HepG2 (cell line): ENCODE measurements around the gene COPS4. TPM values are rescaled to one million over a fixed set of nuclear protein-coding genes. Genes with fewer than 3 reads are reported as not detected.

Experiments
- ATAC-seq: fragments of 200-7000 bp; cut with Tn5 transposase; 3 replicates; pipeline ENCODE4 v1.9.1; 2020; ENCODE audit warnings: mild to moderate bottlenecking, moderate library complexity
- BruUV-seq: library from RNA; stranded (reverse); fragments of 400-500 nt; replicated peaks from 2 replicates; lab custom pipeline; 2021; lab: Mats Ljungman, UMichigan
- CTCF ChIA-PET: fragments of 300-600 bp; formaldehyde crosslinking; extraction: SDS; loops from one replicate; lab custom pipeline; 2021; ENCODE audit warnings: low total read pairs, inconsistent platforms, low intra/inter-chr PET ratio; lab: Yijun Ruan, JAX
- POLR2A ChIA-PET: fragments of 350-600 bp; sonication (Branson Sonifier 250); formaldehyde crosslinking; loops from one replicate; lab custom pipeline; 2020; ENCODE audit warnings: antibody characterized with exemption, inconsistent platforms; lab: Yijun Ruan, JAX
- DNase-seq: peaks from one replicate; pipeline ENCODE4 v3.0.0-alpha.2; 2015; ENCODE audit warnings: low spot score
- FAIRE-seq: peaks from 3 replicates; lab custom pipeline; 2011; peaks lifted over from hg19 to GRCh38; lab: Jason Lieb, UNC
- H2AFZ ChIP-seq: one replicate; pipeline ENCODE4 v1.6.1; 2011; ENCODE audit warnings: low read length, inconsistent platforms
- H3K27ac ChIP-seq: fragments of 300-600 bp; 3 replicates; pipeline ENCODE4 v1.8.0; 2011; ENCODE audit warnings: mixed run types, mild to moderate bottlenecking, mixed read lengths, low read length, inconsistent platforms; ENCODE audit not compliant: insufficient read depth; ENCODE audit errors: extremely low read length
- H3K27me3 ChIP-seq, 2 experiments: fragments of 200-600 bp in 1 of 2; 2 replicates in 1 of 2; 3 replicates in 1 of 2; pipeline versions ENCODE4 v1.6.0 to v1.8.0; 2011; ENCODE audit warnings: low read length in 2 of 2, mild to moderate bottlenecking in 2 of 2, moderate library complexity in 2 of 2, inconsistent platforms in 1 of 2; ENCODE audit not compliant: insufficient read depth in 2 of 2, control insufficient read depth in 1 of 2
- H3K36me3 ChIP-seq, 2 experiments: fragments of 200-600 bp in 1 of 2; replicated peaks in 1 of 2; 2 replicates in 1 of 2; 3 replicates in 1 of 2; pipeline versions ENCODE4 v1.5.1 to v1.8.0; 2011; ENCODE audit warnings: low read length in 2 of 2, inconsistent platforms in 1 of 2; ENCODE audit not compliant: insufficient read depth in 2 of 2, control insufficient read depth in 1 of 2
- H3K4me1 ChIP-seq: 2 replicates; pipeline ENCODE4 v1.5.1; 2012; ENCODE audit warnings: low read length, inconsistent platforms; ENCODE audit not compliant: insufficient read depth
- H3K4me2 ChIP-seq: 2 replicates; pipeline ENCODE4 v1.6.0; 2011; ENCODE audit warnings: low read depth, low read length, inconsistent platforms
- H3K4me3 ChIP-seq, 3 experiments: fragments of 200-600 bp in 1 of 3; sonication (generic), shearing (Covaris generic) in 1 of 3; replicated peaks in 1 of 3; 2 replicates each; pipeline ENCODE4 v1.5.1; 2011 to 2016; ENCODE audit warnings: low read length in 3 of 3, inconsistent platforms in 2 of 3, low read depth in 2 of 3, mild to moderate bottlenecking in 2 of 3, control low read depth in 1 of 3, mixed read lengths in 1 of 3; ENCODE audit not compliant: insufficient read depth in 1 of 3
- H3K79me2 ChIP-seq: one replicate; pipeline ENCODE4 v1.6.1; 2011; ENCODE audit warnings: low read length, inconsistent platforms; ENCODE audit not compliant: insufficient read depth
- H3K9ac ChIP-seq: 2 replicates; pipeline ENCODE4 v1.6.0; 2011; ENCODE audit warnings: mild to moderate bottlenecking, low read depth, low read length, inconsistent platforms; ENCODE audit not compliant: insufficient read depth
- H3K9me3 ChIP-seq: 2 replicates; pipeline ENCODE4 v1.5.1; 2012; ENCODE audit warnings: mild to moderate bottlenecking, low read length
- H4K20me1 ChIP-seq: 2 replicates; pipeline ENCODE4 v1.6.0; 2011; ENCODE audit warnings: inconsistent platforms, mild to moderate bottlenecking, low read length, moderate library complexity; ENCODE audit not compliant: insufficient read depth
- FOXJ3 ChIP-seq: sonication (generic); formaldehyde crosslinking; IDR thresholded peaks from 2 replicates; pipeline ENCODE4 v1.4.0; 2020; ENCODE audit warnings: missing genetic modification reagents, mild to moderate bottlenecking, borderline replicate concordance
- GATA4 ChIP-seq: sonication (generic); IDR thresholded peaks from 2 replicates; pipeline ENCODE4 v1.6.1; 2016; ENCODE audit warnings: antibody characterized with exemption, low read depth, borderline replicate concordance
- MBD4 ChIP-seq: IDR thresholded peaks from 2 replicates; pipeline ENCODE4 v1.6.1; 2012; ENCODE audit warnings: low read length, inconsistent platforms, borderline replicate concordance
- MTF2 ChIP-seq: sonication (generic); formaldehyde crosslinking; IDR thresholded peaks from 2 replicates; pipeline ENCODE4 v1.5.0; 2020; ENCODE audit warnings: missing genetic modification reagents, borderline replicate concordance
- NFIC ChIP-seq: IDR thresholded peaks from 2 replicates; pipeline ENCODE4 v1.6.1; 2012; ENCODE audit warnings: mild to moderate bottlenecking, low read length, inconsistent platforms
- SATB2 ChIP-seq: sonication (generic); formaldehyde crosslinking; IDR thresholded peaks from 2 replicates; pipeline ENCODE4 v1.5.0; 2020; ENCODE audit warnings: missing genetic modification reagents
- THYN1 ChIP-seq: sonication (generic); formaldehyde crosslinking; IDR thresholded peaks from 2 replicates; pipeline ENCODE4 v1.8.1; 2023; ENCODE audit warnings: low read depth, mild to moderate bottlenecking, moderate library complexity, missing genetic modification reagents, borderline replicate concordance
- ZNF24 ChIP-seq: fragments of 450-650 bp; IDR thresholded peaks from 2 replicates; pipeline ENCODE4 v1.6.1; 2017; ENCODE audit warnings: antibody characterized with exemption, mild to moderate bottlenecking
- ZNF292 ChIP-seq: sonication (generic); formaldehyde crosslinking; IDR thresholded peaks from 2 replicates; pipeline ENCODE4 v1.8.1; 2022; ENCODE audit warnings: mild to moderate bottlenecking, low read depth, missing genetic modification reagents, borderline replicate concordance
- ZNF550 ChIP-seq: sonication (generic); formaldehyde crosslinking; IDR thresholded peaks from 2 replicates; pipeline ENCODE4 v1.4.0; 2020; ENCODE audit warnings: mild to moderate bottlenecking, missing genetic modification reagents, borderline replicate concordance
- ZSCAN12 ChIP-seq: sonication (generic); formaldehyde crosslinking; IDR thresholded peaks from 2 replicates; pipeline ENCODE4 v1.9.0; 2021; ENCODE audit warnings: mild to moderate bottlenecking, missing genetic modification reagents
- WGBS: methylation state at CpG from one replicate; pipeline ENCODE4 v1.1.6; 2017; ENCODE audit warnings: low lambda C conversion rate; 5-methylcytosine and 5-hydroxymethylcytosine counted together
- in situ Hi-C: cut with HindIII; loops from 2 replicates; pipeline ENCODE4 v1.10.0; 2017; ENCODE audit warnings: low pct_unique_long_range_greater_than_20kb; ENCODE audit not compliant: extremely low pct_ligation_motif_present
- intact Hi-C: fragments of 100-400 bp; cut with micrococcal nuclease; formaldehyde crosslinking; loops from one replicate; pipeline ENCODE4 v1.10.0; 2022; ENCODE audit not compliant: unreplicated experiment
- polyA plus RNA-seq, 8 experiments: library from polyadenylated mRNA; depleted of rRNA in 3 of 8; stranded (reverse) in 7 of 8; unstranded in 1 of 8; fragments of >200 nt; fragmentation: Illumina TruSeq in 4 of 8; extraction: Trizol in 4 of 8; gene quantifications; 2 replicates each; pipeline versions ENCODE4 v1.2.1 to v1.2.3, GENCODE V29; 2011 to 2016; ENCODE audit warnings: low read depth in 4 of 8, missing spikeins in 1 of 8, mixed read lengths in 1 of 8; ENCODE audit not compliant: insufficient read depth in 1 of 8
- total RNA-seq, 5 experiments: library from RNA; depleted of rRNA; stranded (reverse); fragments of >200 nt; fragmentation: Illumina TruSeq; extraction: Trizol; gene quantifications; 2 replicates each; pipeline ENCODE4 v1.2.3, GENCODE V29; 2016; ENCODE audit warnings: low read depth in 1 of 5
- TF ChIP-seq, protein P1 (sequence below): sonication (generic); formaldehyde crosslinking; IDR thresholded peaks from 2 replicates; pipeline ENCODE4 v1.5.0; 2020; ENCODE audit warnings: missing genetic modification reagents, mild to moderate bottlenecking, borderline replicate concordance
- TF ChIP-seq, protein P2 (sequence below), 2 experiments: fragments of 450-650 bp in 1 of 2; sonication (generic) in 1 of 2; formaldehyde crosslinking in 1 of 2; IDR thresholded peaks; 2 replicates each; pipeline versions ENCODE4 v1.6.1 to v1.8.0; 2016 to 2022; ENCODE audit warnings: antibody characterized with exemption in 1 of 2, mild to moderate bottlenecking in 1 of 2, missing genetic modification reagents in 1 of 2

The COPS4 gene
- total and polyA plus RNA-seq, 2 of the 13 experiments (the other 11 are each of a cell fraction or from before 2014, with no cell fraction given): 28.8 to 52.5 TPM

DNA sequence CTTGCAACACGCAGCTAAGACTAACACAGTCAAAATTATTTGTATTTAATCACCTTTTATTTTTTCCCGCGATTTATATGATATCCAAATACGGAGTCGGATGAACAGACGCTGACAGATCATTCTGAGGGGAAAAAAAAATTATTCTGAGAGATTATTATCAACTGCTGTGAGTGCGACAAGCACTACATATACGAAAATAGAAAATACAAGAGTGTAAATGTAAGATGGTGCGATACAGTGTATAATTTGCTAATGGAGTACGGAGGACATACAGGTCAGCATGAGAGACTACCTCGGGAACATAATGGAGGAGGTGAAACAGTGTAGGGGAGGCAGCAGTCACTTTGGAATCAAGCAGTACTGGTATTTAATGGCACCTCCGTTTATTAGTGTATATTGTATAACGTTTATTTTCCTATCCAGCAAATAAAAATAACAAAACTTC, 21.5 kb upstream of the COPS4 start:
- H3K27me3 ChIP-seq: no peaks in the 10 kb centered on the region; a peak in 1 of 5 replicates
- BruUV-seq: TSS peak; percentile 98
- peaks cover 10% of the 10 kb centered on the region for H3K4me1 ChIP-seq
- CTCF ChIA-PET: no interaction called here
- DNase-seq: no peak
- under 1% methylated on average over 13 of the region's 13 CpGs for WGBS
- ATAC-seq: peak; percentile 25
- peak overlapping the region; percentile 76 for H3K9ac ChIP-seq
- peak overlapping the region; percentile 84 for H3K4me2 ChIP-seq
- no peaks in the 10 kb centered on the region for H3K9me3 ChIP-seq
- peak overlapping the region; percentile 66 to 73 (median 71) for H3K4me3 ChIP-seq
- POLR2A ChIA-PET: interaction anchor here (0.8 to 3.4 kb wide), 11 partner anchors 8 to 477 kb away, joined by 3 to 96 read pairs (median 5); partner anchors contain the start of genes COPS4, COQ2 and THAP9
- H3K27ac ChIP-seq: peak overlapping the region; percentile 93
- peaks cover 34% of the 10 kb centered on the region for H3K79me2 ChIP-seq
- peak overlapping the region; percentile 57 for H2AFZ ChIP-seq
- intact Hi-C loops (loop anchor here (1.0 to 5.0 kb wide), 2 partner anchors 21 to 126 kb away; no protein-coding TSS in a partner anchor), in situ Hi-C loops (loop anchor here (5.0 kb wide), 1 partner anchor 126 kb away; no protein-coding TSS in a partner anchor)
- FAIRE-seq: no peak
- H3K36me3 ChIP-seq: no peaks in the 10 kb centered on the region
- no peaks in the 10 kb centered on the region for H4K20me1 ChIP-seq
- TF ChIP-seq MTF2 (0 out of 2 replicates have a peak, but pooled peaks have one; percentile 77), MBD4 (no peak), NFIC (peak; percentile 54; the same call in 1 of the 2 replicates), FOXJ3 (CRISPR knock-in tag) (0 out of 2 replicates have a peak, but pooled peaks have one; percentile 19), ZSCAN12 (0 out of 2 replicates have a peak, but pooled peaks have one; percentile 9), ZNF550 (CRISPR knock-in tag) (no peak), THYN1 (CRISPR knock-in tag) (no peak), SATB2 (CRISPR knock-in tag) (0 out of 2 replicates have a peak, but pooled peaks have one; percentile 1), GATA4 (no peak), ZNF24 (0 out of 2 replicates have a peak, but pooled peaks have one; percentile 7), ZNF292 (no peak)
- TF ChIP-seq, protein P1, sequence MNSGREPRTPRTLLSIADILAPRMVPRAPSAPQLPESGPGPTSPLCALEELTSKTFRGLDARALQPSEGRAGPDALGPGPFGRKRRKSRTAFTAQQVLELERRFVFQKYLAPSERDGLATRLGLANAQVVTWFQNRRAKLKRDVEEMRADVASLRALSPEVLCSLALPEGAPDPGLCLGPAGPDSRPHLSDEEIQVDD (CRISPR knock-in tag): no peak
- TF ChIP-seq, protein P2, sequence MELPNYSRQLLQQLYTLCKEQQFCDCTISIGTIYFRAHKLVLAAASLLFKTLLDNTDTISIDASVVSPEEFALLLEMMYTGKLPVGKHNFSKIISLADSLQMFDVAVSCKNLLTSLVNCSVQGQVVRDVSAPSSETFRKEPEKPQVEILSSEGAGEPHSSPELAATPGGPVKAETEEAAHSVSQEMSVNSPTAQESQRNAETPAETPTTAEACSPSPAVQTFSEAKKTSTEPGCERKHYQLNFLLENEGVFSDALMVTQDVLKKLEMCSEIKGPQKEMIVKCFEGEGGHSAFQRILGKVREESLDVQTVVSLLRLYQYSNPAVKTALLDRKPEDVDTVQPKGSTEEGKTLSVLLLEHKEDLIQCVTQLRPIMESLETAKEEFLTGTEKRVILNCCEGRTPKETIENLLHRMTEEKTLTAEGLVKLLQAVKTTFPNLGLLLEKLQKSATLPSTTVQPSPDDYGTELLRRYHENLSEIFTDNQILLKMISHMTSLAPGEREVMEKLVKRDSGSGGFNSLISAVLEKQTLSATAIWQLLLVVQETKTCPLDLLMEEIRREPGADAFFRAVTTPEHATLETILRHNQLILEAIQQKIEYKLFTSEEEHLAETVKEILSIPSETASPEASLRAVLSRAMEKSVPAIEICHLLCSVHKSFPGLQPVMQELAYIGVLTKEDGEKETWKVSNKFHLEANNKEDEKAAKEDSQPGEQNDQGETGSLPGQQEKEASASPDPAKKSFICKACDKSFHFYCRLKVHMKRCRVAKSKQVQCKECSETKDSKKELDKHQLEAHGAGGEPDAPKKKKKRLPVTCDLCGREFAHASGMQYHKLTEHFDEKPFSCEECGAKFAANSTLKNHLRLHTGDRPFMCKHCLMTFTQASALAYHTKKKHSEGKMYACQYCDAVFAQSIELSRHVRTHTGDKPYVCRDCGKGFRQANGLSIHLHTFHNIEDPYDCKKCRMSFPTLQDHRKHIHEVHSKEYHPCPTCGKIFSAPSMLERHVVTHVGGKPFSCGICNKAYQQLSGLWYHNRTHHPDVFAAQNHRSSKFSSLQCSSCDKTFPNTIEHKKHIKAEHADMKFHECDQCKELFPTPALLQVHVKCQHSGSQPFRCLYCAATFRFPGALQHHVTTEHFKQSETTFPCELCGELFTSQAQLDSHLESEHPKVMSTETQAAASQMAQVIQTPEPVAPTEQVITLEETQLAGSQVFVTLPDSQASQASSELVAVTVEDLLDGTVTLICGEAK (IDR thresholded peaks at IDR 0.05): no peak
- TF ChIP-seq, protein P2 (CRISPR knock-in tag; IDR thresholded peaks at IDR 0.05): no peak
